ENCODE data around the gene PPIL6. TPM values are rescaled to one million over a fixed set of nuclear protein-coding genes. Genes with fewer than 3 reads are reported as not detected.

Gene PPIL6
- total RNA-seq, 1 experiment from 2014 or later = 0.61 TPM

DNA sequence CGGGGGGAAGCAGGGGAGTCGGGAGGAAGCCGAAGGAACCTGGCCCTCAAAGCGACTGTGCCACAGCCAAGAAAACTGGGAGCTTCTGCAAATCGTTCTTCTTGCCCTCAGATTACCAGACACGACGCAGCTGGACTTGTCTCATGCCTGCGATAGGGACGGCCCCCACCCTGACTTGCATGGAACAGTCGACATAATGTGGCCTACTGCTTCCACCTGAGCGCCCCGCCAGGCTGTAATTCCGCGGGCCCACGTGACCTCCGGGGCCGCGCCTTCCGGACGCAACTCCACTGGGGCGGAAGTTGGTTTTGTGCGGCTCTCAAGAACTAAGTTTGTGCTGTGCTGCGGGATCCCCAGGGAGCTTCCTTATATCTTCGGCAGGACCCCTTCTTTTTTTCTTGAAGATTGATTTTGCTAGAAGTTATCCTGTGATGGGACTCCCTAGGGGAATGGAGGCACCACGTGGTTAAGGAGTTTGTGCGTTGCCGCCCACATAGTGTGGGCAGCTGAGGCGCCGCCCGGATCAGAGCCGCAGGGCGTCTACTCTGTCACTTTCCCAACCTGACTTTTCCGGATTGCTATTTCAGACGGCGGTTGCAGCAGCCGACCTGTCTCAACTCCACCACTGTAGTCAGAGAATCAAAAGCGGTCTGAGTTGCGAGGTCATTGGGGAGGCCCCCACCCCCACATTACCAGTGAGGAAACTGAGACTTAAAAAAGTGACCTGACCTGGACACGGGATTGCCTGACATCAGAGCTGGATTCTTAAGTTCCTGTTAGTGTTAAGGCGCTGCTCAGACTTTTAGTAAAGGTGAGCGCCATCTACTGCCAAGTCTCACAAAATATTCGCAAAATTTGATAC lies 57.6 kb downstream of the PPIL6 start (continued):
- TF ChIP-seq, protein P1, sequence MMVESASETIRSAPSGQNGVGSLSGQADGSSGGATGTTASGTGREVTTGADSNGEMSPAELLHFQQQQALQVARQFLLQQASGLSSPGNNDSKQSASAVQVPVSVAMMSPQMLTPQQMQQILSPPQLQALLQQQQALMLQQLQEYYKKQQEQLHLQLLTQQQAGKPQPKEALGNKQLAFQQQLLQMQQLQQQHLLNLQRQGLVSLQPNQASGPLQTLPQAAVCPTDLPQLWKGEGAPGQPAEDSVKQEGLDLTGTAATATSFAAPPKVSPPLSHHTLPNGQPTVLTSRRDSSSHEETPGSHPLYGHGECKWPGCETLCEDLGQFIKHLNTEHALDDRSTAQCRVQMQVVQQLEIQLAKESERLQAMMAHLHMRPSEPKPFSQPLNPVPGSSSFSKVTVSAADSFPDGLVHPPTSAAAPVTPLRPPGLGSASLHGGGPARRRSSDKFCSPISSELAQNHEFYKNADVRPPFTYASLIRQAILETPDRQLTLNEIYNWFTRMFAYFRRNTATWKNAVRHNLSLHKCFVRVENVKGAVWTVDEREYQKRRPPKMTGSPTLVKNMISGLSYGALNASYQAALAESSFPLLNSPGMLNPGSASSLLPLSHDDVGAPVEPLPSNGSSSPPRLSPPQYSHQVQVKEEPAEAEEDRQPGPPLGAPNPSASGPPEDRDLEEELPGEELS (CRISPR knock-in tag; IDR thresholded peaks at IDR 0.05) = no peak
- peak; percentile 43; the same call in 1 of the 2 replicates for TF ChIP-seq GABPB1 (CRISPR knock-in tag; IDR thresholded peaks at IDR 0.05)
- TF ChIP-seq MXD4 (CRISPR knock-in tag; IDR thresholded peaks at IDR 0.05; ENCODE audit: borderline replicate concordance) = no peak
- TF ChIP-seq, protein P2, sequence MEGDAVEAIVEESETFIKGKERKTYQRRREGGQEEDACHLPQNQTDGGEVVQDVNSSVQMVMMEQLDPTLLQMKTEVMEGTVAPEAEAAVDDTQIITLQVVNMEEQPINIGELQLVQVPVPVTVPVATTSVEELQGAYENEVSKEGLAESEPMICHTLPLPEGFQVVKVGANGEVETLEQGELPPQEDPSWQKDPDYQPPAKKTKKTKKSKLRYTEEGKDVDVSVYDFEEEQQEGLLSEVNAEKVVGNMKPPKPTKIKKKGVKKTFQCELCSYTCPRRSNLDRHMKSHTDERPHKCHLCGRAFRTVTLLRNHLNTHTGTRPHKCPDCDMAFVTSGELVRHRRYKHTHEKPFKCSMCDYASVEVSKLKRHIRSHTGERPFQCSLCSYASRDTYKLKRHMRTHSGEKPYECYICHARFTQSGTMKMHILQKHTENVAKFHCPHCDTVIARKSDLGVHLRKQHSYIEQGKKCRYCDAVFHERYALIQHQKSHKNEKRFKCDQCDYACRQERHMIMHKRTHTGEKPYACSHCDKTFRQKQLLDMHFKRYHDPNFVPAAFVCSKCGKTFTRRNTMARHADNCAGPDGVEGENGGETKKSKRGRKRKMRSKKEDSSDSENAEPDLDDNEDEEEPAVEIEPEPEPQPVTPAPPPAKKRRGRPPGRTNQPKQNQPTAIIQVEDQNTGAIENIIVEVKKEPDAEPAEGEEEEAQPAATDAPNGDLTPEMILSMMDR (IDR thresholded peaks at IDR 0.05) = 0 out of 2 replicates have a peak, but pooled peaks have one; percentile 23
- TF ChIP-seq, protein P3, sequence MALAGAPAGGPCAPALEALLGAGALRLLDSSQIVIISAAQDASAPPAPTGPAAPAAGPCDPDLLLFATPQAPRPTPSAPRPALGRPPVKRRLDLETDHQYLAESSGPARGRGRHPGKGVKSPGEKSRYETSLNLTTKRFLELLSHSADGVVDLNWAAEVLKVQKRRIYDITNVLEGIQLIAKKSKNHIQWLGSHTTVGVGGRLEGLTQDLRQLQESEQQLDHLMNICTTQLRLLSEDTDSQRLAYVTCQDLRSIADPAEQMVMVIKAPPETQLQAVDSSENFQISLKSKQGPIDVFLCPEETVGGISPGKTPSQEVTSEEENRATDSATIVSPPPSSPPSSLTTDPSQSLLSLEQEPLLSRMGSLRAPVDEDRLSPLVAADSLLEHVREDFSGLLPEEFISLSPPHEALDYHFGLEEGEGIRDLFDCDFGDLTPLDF (CRISPR knock-in tag; IDR thresholded peaks at IDR 0.05) = no peak
- TF ChIP-seq NFYB (CRISPR knock-in tag; conservative IDR thresholded peaks at IDR 0.05; ENCODE audit: low read depth) = no peak
- TF ChIP-seq, protein P4, sequence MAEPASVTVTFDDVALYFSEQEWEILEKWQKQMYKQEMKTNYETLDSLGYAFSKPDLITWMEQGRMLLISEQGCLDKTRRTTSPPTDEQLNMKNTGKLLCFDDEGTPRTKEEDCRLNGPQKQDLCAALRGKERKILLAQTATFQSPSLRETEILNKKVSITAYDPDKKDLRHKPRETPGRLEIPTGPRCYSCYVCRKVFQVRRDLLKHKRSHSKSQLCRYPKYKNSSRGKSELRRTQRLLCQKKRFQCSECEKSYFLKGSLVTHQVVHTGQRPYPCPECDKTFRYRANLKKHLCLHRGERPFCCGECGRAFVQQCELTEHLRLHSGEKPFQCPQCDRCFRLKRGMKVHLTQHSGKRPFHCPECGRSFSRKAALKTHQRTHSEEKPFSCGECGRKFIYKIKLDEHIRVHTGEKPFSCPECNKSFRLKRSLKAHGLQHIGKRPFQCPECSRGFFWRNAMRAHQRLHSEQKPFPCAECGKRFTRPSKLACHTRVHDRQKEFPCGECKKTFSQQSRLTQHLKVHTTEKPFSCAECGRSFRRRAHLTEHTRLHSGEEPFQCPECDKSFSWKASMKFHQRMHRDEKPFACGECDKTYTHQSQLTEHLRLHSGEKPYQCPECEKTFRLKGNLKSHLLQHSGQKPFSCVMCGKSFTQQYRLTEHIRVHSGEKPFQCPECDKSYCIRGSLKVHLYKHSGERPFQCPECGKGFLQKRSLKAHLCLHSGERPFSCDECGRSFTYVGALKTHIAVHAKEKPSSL (CRISPR knock-in tag; conservative IDR thresholded peaks at IDR 0.05) = no peak
- TF ChIP-seq, protein P5, sequence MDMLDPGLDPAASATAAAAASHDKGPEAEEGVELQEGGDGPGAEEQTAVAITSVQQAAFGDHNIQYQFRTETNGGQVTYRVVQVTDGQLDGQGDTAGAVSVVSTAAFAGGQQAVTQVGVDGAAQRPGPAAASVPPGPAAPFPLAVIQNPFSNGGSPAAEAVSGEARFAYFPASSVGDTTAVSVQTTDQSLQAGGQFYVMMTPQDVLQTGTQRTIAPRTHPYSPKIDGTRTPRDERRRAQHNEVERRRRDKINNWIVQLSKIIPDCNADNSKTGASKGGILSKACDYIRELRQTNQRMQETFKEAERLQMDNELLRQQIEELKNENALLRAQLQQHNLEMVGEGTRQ (CRISPR knock-in tag; IDR thresholded peaks at IDR 0.05) = peak; percentile 95
- TF ChIP-seq, protein P6, sequence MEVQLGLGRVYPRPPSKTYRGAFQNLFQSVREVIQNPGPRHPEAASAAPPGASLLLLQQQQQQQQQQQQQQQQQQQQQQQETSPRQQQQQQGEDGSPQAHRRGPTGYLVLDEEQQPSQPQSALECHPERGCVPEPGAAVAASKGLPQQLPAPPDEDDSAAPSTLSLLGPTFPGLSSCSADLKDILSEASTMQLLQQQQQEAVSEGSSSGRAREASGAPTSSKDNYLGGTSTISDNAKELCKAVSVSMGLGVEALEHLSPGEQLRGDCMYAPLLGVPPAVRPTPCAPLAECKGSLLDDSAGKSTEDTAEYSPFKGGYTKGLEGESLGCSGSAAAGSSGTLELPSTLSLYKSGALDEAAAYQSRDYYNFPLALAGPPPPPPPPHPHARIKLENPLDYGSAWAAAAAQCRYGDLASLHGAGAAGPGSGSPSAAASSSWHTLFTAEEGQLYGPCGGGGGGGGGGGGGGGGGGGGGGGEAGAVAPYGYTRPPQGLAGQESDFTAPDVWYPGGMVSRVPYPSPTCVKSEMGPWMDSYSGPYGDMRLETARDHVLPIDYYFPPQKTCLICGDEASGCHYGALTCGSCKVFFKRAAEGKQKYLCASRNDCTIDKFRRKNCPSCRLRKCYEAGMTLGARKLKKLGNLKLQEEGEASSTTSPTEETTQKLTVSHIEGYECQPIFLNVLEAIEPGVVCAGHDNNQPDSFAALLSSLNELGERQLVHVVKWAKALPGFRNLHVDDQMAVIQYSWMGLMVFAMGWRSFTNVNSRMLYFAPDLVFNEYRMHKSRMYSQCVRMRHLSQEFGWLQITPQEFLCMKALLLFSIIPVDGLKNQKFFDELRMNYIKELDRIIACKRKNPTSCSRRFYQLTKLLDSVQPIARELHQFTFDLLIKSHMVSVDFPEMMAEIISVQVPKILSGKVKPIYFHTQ (CRISPR knock-in tag; IDR thresholded peaks at IDR 0.05) = no peak

DNA sequence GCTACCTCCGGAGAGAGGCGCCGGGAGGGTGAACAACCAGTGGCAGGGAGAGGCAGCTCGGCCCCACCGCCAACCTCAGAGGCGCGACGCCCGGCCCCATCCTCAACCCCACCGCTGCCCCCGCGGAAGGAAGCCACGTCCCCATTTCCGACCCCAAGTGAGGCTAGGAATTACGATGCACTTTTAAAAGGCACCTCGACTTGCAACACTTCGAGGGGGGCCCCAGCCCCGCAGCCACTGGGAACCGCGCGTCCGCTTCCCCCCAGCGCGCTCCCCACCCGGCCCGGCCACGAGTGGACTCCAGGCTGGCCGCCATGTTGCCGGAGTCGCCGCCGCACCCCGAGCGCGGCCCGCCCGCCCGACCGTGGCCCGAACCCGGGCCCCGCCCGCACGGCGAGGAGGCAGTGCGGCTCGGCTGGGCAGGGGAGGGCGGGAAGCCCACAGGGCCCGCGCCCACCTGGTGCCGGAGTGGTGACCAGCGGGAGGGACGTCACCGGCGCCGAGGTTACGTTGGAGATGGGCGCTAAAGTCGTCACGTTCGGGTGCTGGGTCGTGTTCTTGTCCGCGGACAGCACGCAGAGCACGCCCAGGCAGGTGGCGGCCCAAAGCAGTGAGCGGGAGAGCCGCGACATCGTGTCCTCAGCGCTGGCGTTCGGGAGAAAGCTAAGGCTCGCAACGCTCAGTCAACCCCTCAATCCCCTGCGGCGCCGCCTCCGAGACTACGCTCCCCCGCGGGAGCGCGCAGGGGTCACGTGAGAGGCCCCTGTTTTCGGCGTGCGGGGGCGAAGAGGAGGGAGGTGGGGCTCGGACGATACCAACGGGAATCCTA lies 58.5 kb downstream of the PPIL6 start, which contains the start of gene CD164:
Gene CD164 (minus strand): TSS at position 721 of the 829 bp plus-strand sequence. CDS start 89 bp downstream, at position 632.
- H3K27me3 Mint-ChIP-seq (ENCODE audit: low read depth) = no peaks in the 10 kb centered on the region
- CTCF ChIA-PET = interaction anchor here (1.0 to 3.7 kb wide), 2 partner anchors 53 to 194 kb away, joined by 3 to 27 read pairs; no protein-coding TSS in a partner anchor
- H3K4me1 Mint-ChIP-seq = peaks cover 28% of the 10 kb centered on the region
- POLR2A ChIA-PET = interaction anchor here (0.8 to 1.9 kb wide), 3 partner anchors 59 to 287 kb away, joined by 3 to 12 read pairs (median 5); partner anchors contain the start of genes CEP57L1, PPIL6, SESN1 and SMPD2
- peaks cover 16% of the 10 kb centered on the region for H3K36me3 Mint-ChIP-seq
- DNase-seq (ENCODE audit: low spot score) = peak; percentile 93
- H3K4me3 Mint-ChIP-seq = peak within 1 kb of the TSS; percentile 92
- H3K9me3 Mint-ChIP-seq = no peaks in the 10 kb centered on the region
- ATAC-seq = peak; percentile 62
- peak within 1 kb of the TSS; percentile 99 for H3K27ac Mint-ChIP-seq
- TF ChIP-seq, protein P7, sequence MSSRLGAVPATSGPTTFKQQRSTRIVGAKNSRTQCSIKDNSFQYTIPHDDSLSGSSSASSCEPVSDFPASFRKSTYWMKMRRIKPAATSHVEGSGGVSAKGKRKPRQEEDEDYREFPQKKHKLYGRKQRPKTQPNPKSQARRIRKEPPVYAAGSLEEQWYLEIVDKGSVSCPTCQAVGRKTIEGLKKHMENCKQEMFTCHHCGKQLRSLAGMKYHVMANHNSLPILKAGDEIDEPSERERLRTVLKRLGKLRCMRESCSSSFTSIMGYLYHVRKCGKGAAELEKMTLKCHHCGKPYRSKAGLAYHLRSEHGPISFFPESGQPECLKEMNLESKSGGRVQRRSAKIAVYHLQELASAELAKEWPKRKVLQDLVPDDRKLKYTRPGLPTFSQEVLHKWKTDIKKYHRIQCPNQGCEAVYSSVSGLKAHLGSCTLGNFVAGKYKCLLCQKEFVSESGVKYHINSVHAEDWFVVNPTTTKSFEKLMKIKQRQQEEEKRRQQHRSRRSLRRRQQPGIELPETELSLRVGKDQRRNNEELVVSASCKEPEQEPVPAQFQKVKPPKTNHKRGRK (CRISPR knock-in tag; IDR thresholded peaks at IDR 0.05; ENCODE audit: borderline replicate concordance) = no peak
- TF ChIP-seq MXD4 (CRISPR knock-in tag; IDR thresholded peaks at IDR 0.05; ENCODE audit: borderline replicate concordance) (no peak), NR1H2 (CRISPR knock-in tag; IDR thresholded peaks at IDR 0.05) (no peak), FOXJ3 (CRISPR knock-in tag; IDR thresholded peaks at IDR 0.05; ENCODE audit: borderline replicate concordance) (no peak)
- TF ChIP-seq, protein P8, sequence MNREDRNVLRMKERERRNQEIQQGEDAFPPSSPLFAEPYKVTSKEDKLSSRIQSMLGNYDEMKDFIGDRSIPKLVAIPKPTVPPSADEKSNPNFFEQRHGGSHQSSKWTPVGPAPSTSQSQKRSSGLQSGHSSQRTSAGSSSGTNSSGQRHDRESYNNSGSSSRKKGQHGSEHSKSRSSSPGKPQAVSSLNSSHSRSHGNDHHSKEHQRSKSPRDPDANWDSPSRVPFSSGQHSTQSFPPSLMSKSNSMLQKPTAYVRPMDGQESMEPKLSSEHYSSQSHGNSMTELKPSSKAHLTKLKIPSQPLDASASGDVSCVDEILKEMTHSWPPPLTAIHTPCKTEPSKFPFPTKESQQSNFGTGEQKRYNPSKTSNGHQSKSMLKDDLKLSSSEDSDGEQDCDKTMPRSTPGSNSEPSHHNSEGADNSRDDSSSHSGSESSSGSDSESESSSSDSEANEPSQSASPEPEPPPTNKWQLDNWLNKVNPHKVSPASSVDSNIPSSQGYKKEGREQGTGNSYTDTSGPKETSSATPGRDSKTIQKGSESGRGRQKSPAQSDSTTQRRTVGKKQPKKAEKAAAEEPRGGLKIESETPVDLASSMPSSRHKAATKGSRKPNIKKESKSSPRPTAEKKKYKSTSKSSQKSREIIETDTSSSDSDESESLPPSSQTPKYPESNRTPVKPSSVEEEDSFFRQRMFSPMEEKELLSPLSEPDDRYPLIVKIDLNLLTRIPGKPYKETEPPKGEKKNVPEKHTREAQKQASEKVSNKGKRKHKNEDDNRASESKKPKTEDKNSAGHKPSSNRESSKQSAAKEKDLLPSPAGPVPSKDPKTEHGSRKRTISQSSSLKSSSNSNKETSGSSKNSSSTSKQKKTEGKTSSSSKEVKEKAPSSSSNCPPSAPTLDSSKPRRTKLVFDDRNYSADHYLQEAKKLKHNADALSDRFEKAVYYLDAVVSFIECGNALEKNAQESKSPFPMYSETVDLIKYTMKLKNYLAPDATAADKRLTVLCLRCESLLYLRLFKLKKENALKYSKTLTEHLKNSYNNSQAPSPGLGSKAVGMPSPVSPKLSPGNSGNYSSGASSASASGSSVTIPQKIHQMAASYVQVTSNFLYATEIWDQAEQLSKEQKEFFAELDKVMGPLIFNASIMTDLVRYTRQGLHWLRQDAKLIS (CRISPR knock-in tag; IDR thresholded peaks at IDR 0.05; ENCODE audit: borderline replicate concordance) = no peak
